ENCODE measurements around the gene EIF3K.

EIF3K gene

DNA sequence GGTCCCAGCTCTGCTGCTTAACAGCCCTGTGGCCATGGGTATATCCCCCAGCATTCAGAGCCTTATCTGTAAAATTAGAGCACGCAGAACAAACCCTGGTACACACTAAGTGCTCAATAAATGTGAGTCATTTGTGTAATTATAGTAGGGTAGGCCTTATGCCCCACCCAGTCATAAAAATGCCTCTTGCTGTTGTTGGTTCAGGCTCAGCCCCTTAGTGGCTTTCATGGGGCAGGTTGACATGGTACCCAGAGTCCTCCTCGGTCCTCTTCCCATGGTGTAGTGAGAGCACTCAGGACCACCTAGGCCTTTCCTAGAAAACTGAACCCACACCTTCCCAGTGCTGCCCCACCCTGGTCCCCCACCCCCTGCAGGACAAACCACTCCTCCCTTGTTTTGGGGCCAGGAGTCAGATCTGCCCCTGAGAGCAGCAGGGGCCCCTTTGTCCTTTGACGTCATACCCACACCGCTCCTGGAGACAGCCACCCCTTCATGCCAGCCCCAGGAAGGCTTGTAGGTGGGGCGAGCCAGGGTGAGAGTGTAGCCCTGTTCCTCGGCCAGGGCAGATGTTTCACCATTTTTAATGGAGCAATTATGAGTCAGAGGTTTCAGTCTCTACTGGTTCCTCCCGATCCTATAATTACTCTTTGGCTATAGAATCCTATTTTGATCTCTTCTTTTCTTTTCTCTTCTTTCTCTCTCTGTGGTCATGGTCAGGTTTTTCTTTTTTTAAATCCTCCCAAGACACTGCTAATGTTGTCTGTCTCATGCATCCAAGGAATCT lies 65.3 kb downstream of the EIF3K start:
- DNase-seq (ENCODE audit: low read depth) = peak; percentile 67

DNA sequence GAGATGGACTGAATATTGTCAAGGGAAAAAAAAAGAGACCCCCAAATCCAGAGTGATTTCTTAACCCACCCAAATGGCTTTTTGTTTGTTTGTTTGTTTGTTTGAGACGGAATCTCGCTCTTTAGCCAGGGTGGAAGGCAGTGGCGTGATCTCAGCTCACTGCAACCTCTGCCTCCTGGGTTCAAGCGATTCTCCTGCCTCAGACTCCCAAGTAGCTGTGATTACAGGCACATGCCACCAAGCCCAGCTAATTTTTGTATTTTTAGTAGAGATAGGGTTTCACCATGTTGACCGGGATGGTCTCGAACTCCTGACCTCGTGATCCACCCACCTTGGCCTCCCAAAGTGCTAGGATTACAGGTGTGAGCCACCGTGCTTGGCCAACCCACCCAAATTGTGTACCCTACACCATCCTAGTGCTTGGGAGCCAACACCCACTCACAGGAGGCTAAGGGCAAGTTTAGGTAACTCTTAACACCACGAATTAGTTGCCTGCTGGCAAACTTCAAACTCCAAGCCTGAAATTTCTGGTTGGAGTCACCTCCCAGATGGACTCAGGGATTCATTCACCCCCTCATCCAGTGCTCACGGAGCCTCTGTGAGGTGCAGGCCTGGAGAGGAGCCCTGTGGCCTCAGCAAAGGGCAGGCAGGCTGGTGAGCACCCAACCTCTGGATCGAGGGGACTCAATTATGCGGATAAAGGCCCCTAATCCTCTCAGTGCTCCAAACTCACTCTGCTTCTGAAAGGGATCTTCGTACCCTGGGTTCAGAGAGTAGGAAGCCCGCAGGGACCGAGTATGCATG lies 66.1 kb downstream of the EIF3K start:
- DNase-seq (ENCODE audit: low read depth) = no peak

DNA sequence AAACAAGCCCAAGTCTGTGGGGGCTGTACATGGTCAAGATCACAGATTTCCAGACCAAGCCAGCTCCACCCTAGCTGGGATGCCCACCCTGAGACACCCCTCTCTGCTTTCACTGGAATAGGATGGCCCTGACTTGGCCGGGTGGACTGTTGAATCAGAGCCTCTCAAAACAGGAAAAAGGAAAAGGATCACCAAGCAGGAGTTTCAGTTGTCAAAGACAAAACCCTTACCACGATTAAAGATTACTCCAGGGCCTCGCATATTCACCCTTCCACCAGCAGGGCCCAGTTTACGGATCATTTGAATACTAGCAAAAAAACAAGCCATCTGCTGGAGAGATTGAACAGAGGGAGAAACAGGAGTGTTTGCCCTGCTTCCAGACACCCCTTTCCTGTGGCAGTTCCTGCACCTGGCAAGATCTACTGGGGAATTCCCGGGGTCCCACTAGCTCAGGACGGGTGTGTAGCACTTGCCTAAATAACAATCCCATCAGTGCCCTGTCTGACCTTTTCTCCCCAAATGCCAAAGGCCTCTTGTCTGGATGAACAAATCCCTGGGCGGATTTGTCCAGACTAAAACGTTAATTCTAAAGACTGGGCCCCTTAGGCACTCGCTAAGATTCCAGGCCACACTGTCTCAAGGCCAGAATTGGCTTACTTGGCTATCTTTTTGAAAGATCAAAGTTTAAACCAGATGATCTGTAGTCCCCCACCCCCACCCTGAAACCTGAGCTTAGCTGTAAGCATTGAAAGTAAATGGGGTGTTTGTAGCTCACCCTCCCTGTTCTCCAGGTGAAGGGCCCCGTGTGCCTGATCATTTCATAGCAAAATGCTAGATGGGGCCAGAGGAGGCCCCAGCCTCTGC lies 66.9 kb downstream of the EIF3K start:
- DNase-seq (ENCODE audit: low read depth) = peak; percentile 37

DNA sequence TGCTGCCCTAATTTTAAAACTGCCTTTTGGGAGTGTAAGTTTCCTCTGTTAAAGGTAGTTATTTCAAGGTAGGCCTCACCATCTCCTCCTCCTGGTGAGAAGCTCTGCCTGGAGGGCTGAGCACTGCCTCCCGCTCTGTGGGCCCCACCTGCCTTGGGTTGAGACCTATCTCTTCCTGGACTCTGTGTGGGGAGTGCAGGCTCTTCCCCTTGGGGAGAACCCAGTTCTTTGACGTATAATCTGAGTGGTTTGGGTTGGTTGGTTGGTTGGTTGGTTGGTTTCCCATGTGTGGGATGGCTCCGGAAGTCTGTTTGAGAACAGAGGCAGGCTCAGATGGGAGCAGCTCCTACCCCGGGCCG lies 67.5 kb downstream of the EIF3K start:
- peak; percentile 77 for DNase-seq (ENCODE audit: low read depth)

Data from T-helper 22 cell (primary cell).